ENCODE data around the gene KIAA1217. TPM values are rescaled to one million over a fixed set of nuclear protein-coding genes. Genes with fewer than 3 reads are reported as not detected.

The KIAA1217 gene
- total and polyA plus RNA-seq, 9 of the 15 experiments (the other 6 are each of a cell fraction or from before 2014, with no cell fraction given), result 0.04 TPM; not detected in 8

DNA sequence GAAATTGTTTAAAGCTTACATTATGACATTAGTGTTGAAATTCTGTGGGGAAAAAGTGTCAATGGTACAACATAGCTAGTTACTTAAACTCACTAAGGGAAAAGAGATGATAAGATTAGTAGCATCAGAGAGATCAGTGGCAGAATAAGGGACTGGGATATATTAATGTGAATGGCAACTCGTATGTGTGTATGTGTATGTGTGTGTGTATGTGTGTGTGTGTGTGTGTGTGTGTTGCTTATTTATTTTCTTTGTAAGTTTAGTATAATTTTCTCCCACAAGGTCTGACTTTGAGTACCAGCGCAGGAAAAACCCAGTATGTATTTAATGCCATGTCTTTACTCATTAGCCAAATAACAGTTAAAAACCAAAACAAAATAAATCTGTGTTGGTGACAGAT, 258.7 kb downstream of the KIAA1217 start:
- intact Hi-C loops (cut with micrococcal nuclease) (no loop called here), in situ Hi-C loops (cut with MboI) (no loop called here)
- FAIRE-seq, result no peak
- no peaks in the 10 kb centered on the region for H3K4me1 ChIP-seq (replicated peaks in 1 of 2; ENCODE audit: control insufficient read depth in 2 of 2, insufficient read depth in 2 of 2, low read length in 2 of 2)
- H3K79me2 ChIP-seq (ENCODE audit: control insufficient read depth, insufficient read depth, low read length), result no peaks in the 10 kb centered on the region
- DNase-seq (ENCODE audit: extremely low read depth in 1 of 4, low spot score in 3 of 4), result no peak
- no peaks in the 10 kb centered on the region for H3K9me3 ChIP-seq (replicated peaks; ENCODE audit: control insufficient read depth, insufficient read depth, low read depth, low read length)
- TF ChIP-seq ZNF146 (CRISPR knock-in tag; IDR thresholded peaks at IDR 0.05; ENCODE audit: unreplicated experiment), result no peak
- TF ChIP-seq, protein P1, sequence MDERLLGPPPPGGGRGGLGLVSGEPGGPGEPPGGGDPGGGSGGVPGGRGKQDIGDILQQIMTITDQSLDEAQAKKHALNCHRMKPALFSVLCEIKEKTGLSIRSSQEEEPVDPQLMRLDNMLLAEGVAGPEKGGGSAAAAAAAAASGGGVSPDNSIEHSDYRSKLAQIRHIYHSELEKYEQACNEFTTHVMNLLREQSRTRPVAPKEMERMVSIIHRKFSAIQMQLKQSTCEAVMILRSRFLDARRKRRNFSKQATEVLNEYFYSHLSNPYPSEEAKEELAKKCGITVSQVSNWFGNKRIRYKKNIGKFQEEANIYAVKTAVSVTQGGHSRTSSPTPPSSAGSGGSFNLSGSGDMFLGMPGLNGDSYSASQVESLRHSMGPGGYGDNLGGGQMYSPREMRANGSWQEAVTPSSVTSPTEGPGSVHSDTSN (CRISPR knock-in tag; IDR thresholded peaks at IDR 0.05; ENCODE audit: low read depth), result no peak
- TF ChIP-seq, protein P1 (tag; conservative IDR thresholded peaks at IDR 0.05; ENCODE audit: low read depth), result no peak
- TF ChIP-seq ZNF274 (IDR thresholded peaks at IDR 0.05; ENCODE audit: borderline replicate concordance, low read depth, low read length), result no peak
- TF ChIP-seq ZNF217 (CRISPR knock-in tag; IDR thresholded peaks at IDR 0.05), result no peak
- H3K9ac ChIP-seq (ENCODE audit: insufficient read depth in 1 of 2, low read depth in 2 of 2, low read length in 2 of 2), result no peak overlapping the region
- no peak overlapping the region for H2AFZ ChIP-seq (ENCODE audit: low read depth, low read length)
- BruUV-seq (replicated peaks), result no TSS peak
- ChIA-PET POLR2A (no interaction called here), CTCF (ENCODE audit: low intra/inter-chr PET ratio) (no interaction called here)
- 4% methylated on average over 2 of the region's 2 CpGs for WGBS (ENCODE audit: insufficient coverage, low coverage, missing lambda C conversion rate)
- no peaks in the 10 kb centered on the region for H3K36me3 ChIP-seq (ENCODE audit: control insufficient read depth, insufficient read depth, low read length)
- H3K4me3 ChIP-seq, result no peak overlapping the region
- peaks cover 11 to 20% of the 10 kb centered on the region in 2 experiments; a peak in 3 of 5 replicates for H3K27me3 ChIP-seq (ENCODE audit: control insufficient read depth in 2 of 2, insufficient read depth in 2 of 2, low read length in 2 of 2)
- H3K9me1 ChIP-seq (ENCODE audit: control insufficient read depth, insufficient read depth, low read length), result no peaks in the 10 kb centered on the region
- no peak overlapping the region for H3K27ac ChIP-seq (ENCODE audit: extremely low read depth, low read depth, low read length)
- H3K4me2 ChIP-seq (ENCODE audit: insufficient read depth, low read length), result no peak overlapping the region
- no peak for ATAC-seq
- no peaks in the 10 kb centered on the region; the same call in 1 of the 2 replicates for H4K20me1 ChIP-seq (replicated peaks; ENCODE audit: control insufficient read depth, insufficient read depth, low read length)
